Effector memory CD8-positive, alpha-beta T cell (primary cell): ENCODE measurements around the gene PCAT6.
"Not testable (repeated sequence)": the region's sequence is repeated elsewhere in the genome, so short reads cannot be mapped to it uniquely, and the experiment has no call there.

Source experiments
- ATAC-seq: fragments of 150-1000 bp; cut with Tn5 transposase; replicated peaks from 2 replicates; pipeline ENCODE4 v1.10.0; 2021; ENCODE audit warnings: mild to moderate bottlenecking, moderate library complexity
- DNase-seq, 3 experiments: peaks; one replicate each; pipeline ENCODE4 v3.0.0; 2021
- H3K27ac Mint-ChIP-seq, 2 donors: one replicate each; pipeline ENCODE4 v1.8.0; 2022; ENCODE audit warnings: mild to moderate bottlenecking in 2 of 2, mixed read lengths in 2 of 2, moderate library complexity in 2 of 2
- H3K27me3 Mint-ChIP-seq, 2 donors: one replicate each; pipeline ENCODE4 v1.8.0; 2022; ENCODE audit warnings: mixed read lengths in 2 of 2
- H3K36me3 Mint-ChIP-seq: one replicate; pipeline ENCODE4 v1.8.0; 2022; ENCODE audit warnings: mild to moderate bottlenecking, moderate library complexity, mixed read lengths; ENCODE audit not compliant: insufficient read depth
- H3K4me1 Mint-ChIP-seq, 2 donors: one replicate each; pipeline ENCODE4 v1.8.0; 2022; ENCODE audit warnings: low read depth in 2 of 2, mixed read lengths in 2 of 2
- H3K4me3 Mint-ChIP-seq, 2 donors: one replicate each; pipeline ENCODE4 v1.8.0; 2022; ENCODE audit warnings: mild to moderate bottlenecking in 2 of 2, mixed read lengths in 2 of 2, moderate library complexity in 2 of 2
- H3K9me3 Mint-ChIP-seq, 2 donors: one replicate each; pipeline ENCODE4 v1.8.0; 2022; ENCODE audit warnings: mixed read lengths in 2 of 2

The PCAT6 gene

DNA sequence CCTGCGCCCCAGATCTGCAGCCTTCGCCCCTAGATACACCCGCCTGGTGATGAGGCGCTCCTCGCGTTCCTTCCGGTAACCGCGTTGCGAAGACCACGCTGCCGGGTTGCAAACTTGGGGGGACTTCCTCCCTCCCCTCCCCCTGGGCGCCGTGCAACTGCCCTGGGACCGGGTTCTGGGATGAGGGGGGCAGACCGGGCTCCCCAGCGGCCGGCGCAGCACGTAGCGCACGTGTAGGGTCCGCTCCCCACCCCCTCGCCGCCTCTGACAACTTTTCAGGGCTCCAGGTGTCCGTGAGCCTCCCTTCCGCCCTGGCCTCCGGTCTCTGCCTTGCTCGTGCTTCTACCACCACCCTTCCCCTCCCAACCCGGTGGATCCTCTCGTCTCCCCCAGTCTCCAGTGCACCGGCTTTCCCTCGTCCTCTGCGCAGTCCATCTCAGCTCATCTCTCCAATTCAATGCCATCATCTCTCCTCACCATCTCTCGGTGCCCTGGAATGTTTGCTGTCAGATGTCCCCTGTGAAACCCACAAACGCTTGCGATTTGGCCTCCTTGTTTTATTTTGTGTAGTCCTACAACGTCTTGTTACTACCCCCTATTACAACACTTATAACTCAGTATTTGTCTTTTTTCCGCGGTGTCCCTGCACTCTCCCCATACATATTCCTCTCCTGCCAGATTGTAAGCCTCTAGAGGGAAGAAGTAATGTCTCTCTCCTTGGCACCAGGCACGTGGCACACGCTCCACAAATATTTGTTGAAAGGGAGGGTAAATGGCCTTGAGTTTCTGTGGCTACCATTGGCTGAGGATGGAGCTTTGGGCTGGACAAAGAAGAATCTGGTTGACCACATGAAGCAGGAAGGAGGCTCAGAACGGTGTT, 782 bp downstream of the PCAT6 start:
- ATAC-seq (peak; percentile 30), DNase-seq (peak in 2 of 3 experiments; percentile 10 to 33)
- peaks cover 10% of the 10 kb centered on the region for H3K36me3 Mint-ChIP-seq
- peaks cover 21 to 24% of the 10 kb centered on the region in 2 donors for H3K4me1 Mint-ChIP-seq
- H3K4me3 Mint-ChIP-seq: peak overlapping the region; percentile 83 to 85
- no peaks in the 10 kb centered on the region for H3K27me3 Mint-ChIP-seq
- no peaks in the 10 kb centered on the region for H3K9me3 Mint-ChIP-seq
- H3K27ac Mint-ChIP-seq: peak overlapping the region; percentile 53 to 87

GRCh38 chr1:202812176-202813026, 1.6 kb downstream of the PCAT6 start:
- Mint-ChIP-seq H3K27me3 (no peaks in the 10 kb centered on the region), H3K4me1 (peaks cover 19 to 22% of the 10 kb centered on the region in 2 donors), H3K4me3 (peak overlapping the region; percentile 83 to 85), H3K27ac (peak overlapping the region in 1 of 2 donors; percentile 87), H3K36me3 (peaks cover 10% of the 10 kb centered on the region), H3K9me3 (no peaks in the 10 kb centered on the region)
- DNase-seq: no peak
- no peak for ATAC-seq

GRCh38 chr1:202815120-202815519, 4.4 kb downstream of the PCAT6 start:
- Mint-ChIP-seq H3K36me3 (peaks cover 10% of the 10 kb centered on the region), H3K9me3 (no peaks in the 10 kb centered on the region), H3K27me3 (peaks cover 0 to 9% of the 10 kb centered on the region in 2 donors)

GRCh38 chr1:202818819-202819218, 8.1 kb downstream of the PCAT6 start:
- no peaks in the 10 kb centered on the region for H3K36me3 Mint-ChIP-seq
- H3K27ac Mint-ChIP-seq: no peak overlapping the region
- H3K9me3 Mint-ChIP-seq: no peaks in the 10 kb centered on the region
- H3K4me3 Mint-ChIP-seq: no peak overlapping the region
- H3K4me1 Mint-ChIP-seq: no peaks in the 10 kb centered on the region
- H3K27me3 Mint-ChIP-seq: peaks cover 8 to 13% of the 10 kb centered on the region in 2 donors
- DNase-seq: no peak
- no peak for ATAC-seq

More at GRCh38 chr1:202815120-202815519, 4.4 kb downstream of the PCAT6 start:
- Mint-ChIP-seq H3K4me1 (peaks cover 11 to 14% of the 10 kb centered on the region in 2 donors), H3K4me3 (no peak overlapping the region), H3K27ac (no peak overlapping the region)
- ATAC-seq (no peak), DNase-seq (no peak)

DNA sequence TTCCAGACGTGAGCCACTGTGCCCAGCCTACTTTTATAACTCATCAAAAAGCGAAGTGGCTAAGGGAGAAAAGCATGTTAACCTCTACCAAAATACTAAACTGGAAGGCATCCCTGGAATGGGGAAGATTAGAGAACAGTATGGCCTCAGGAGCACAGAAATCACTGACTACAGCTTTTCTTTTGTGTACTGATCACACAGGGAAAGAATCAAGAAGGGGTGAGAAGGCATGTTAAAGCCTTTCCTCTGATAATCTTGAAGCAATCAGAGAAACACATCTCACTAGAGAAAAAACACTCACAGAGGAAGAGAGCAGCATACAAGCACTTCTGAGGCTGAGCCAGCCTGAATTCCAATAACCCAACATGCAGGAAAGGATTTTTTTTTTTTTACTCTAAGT, 10.7 kb downstream of the PCAT6 start:
- Mint-ChIP-seq H3K27ac (no peak overlapping the region), H3K9me3 (no peaks in the 10 kb centered on the region), H3K4me3 (no peak overlapping the region), H3K27me3 (peaks cover 8 to 15% of the 10 kb centered on the region in 2 donors), H3K4me1 (no peaks in the 10 kb centered on the region), H3K36me3 (no peaks in the 10 kb centered on the region)
- ATAC-seq (no peak), DNase-seq (no peak)

DNA sequence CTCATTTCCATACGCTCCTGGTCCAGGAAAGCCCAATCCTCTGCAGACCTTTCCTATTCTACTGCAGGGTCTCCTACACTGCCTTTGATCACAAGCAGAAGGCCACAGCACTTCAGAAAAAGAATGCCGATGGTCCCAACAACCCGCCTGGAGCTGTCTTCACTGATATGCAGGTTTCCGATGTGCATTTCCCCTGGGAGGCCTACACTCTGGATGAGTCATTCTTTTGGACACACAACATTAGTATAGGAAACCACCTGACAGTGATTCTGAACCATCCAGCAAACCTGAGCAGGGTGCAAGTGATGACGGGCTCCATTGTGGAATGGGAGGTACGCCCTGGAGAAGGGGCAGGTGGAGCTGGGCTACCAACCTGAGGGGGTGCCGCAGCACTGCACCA, 15.0 kb downstream of the PCAT6 start:
- Mint-ChIP-seq H3K4me1 (no peaks in the 10 kb centered on the region), H3K36me3 (no peaks in the 10 kb centered on the region), H3K9me3 (no peaks in the 10 kb centered on the region), H3K27me3 (peaks cover 5 to 8% of the 10 kb centered on the region in 2 donors), H3K27ac (no peak overlapping the region), H3K4me3 (no peak overlapping the region)
- DNase-seq (no peak), ATAC-seq (no peak)

GRCh38 chr1:202829223-202829622, 18.5 kb downstream of the PCAT6 start:
- not testable (repeated sequence) for H3K36me3 Mint-ChIP-seq, H3K4me1 Mint-ChIP-seq, H3K27me3 Mint-ChIP-seq

GRCh38 chr1:202831906-202832305, 21.2 kb downstream of the PCAT6 start:
- no peak overlapping the region for H3K27ac Mint-ChIP-seq
- ATAC-seq: no peak
- peaks cover 7% of the 10 kb centered on the region for H3K36me3 Mint-ChIP-seq
- no peak for DNase-seq
- H3K27me3 Mint-ChIP-seq: no peaks in the 10 kb centered on the region
- no peaks in the 10 kb centered on the region for H3K9me3 Mint-ChIP-seq
- no peak overlapping the region for H3K4me3 Mint-ChIP-seq
- peaks cover 18% of the 10 kb centered on the region in 2 donors for H3K4me1 Mint-ChIP-seq

More at GRCh38 chr1:202829223-202829622, 18.5 kb downstream of the PCAT6 start:
- H3K27ac Mint-ChIP-seq, H3K4me3 Mint-ChIP-seq, DNase-seq, H3K9me3 Mint-ChIP-seq, ATAC-seq: not testable (repeated sequence)

- H3K4me3 Mint-ChIP-seq: peak overlapping the region in 1 of 2 donors; percentile 56
Measured at GRCh38 chr1:202834771-202835547, 24.2 kb downstream of the PCAT6 start.

GRCh38 chr1:202835548-202836072, 24.9 kb downstream of the PCAT6 start:
- peak overlapping the region in 1 of 2 donors; percentile 56 for H3K4me3 Mint-ChIP-seq
- peaks cover 7% of the 10 kb centered on the region for H3K36me3 Mint-ChIP-seq
- peaks cover 0 to 6% of the 10 kb centered on the region in 2 donors for H3K27me3 Mint-ChIP-seq
- ATAC-seq (peak; percentile 93), DNase-seq (peak; percentile 7 to 49 (median 41))
- peaks cover 24 to 26% of the 10 kb centered on the region in 2 donors for H3K4me1 Mint-ChIP-seq
- H3K9me3 Mint-ChIP-seq: no peaks in the 10 kb centered on the region
- peak overlapping the region; percentile 81 to 84 for H3K27ac Mint-ChIP-seq

More at GRCh38 chr1:202834771-202835547, 24.2 kb downstream of the PCAT6 start:
- Mint-ChIP-seq H3K36me3 (peaks cover 7% of the 10 kb centered on the region), H3K27me3 (peaks cover 0 to 6% of the 10 kb centered on the region in 2 donors), H3K4me1 (peaks cover 24 to 26% of the 10 kb centered on the region in 2 donors), H3K9me3 (no peaks in the 10 kb centered on the region), H3K27ac (peak overlapping the region; percentile 51 to 81)
- ATAC-seq: peak; percentile 29
- no peak for DNase-seq

- Mint-ChIP-seq H3K27ac (peak overlapping the region in 1 of 2 donors; percentile 2), H3K9me3 (no peaks in the 10 kb centered on the region), H3K36me3 (peaks cover 7% of the 10 kb centered on the region), H3K27me3 (peaks cover 6 to 11% of the 10 kb centered on the region in 2 donors), H3K4me3 (peak overlapping the region; percentile 14 to 56), H3K4me1 (peaks cover 24 to 26% of the 10 kb centered on the region in 2 donors)
- ATAC-seq (peak; percentile 41), DNase-seq (peak in 1 of 3 experiments; percentile 12)
Measured at GRCh38 chr1:202836623-202837403, 26.1 kb downstream of the PCAT6 start.

- peaks cover 24 to 26% of the 10 kb centered on the region in 2 donors for H3K4me1 Mint-ChIP-seq
- H3K36me3 Mint-ChIP-seq: peaks cover 7% of the 10 kb centered on the region
- no peak overlapping the region for H3K4me3 Mint-ChIP-seq
- no peak for DNase-seq
- H3K27me3 Mint-ChIP-seq: peaks cover 6 to 11% of the 10 kb centered on the region in 2 donors
- no peaks in the 10 kb centered on the region for H3K9me3 Mint-ChIP-seq
- no peak for ATAC-seq
- H3K27ac Mint-ChIP-seq: peak overlapping the region in 1 of 2 donors; percentile 27
Measured at GRCh38 chr1:202837746-202838262, 27.1 kb downstream of the PCAT6 start.
